Measurements from ENCODE around the gene TPGS2. TPM values are rescaled to one million over a fixed set of nuclear protein-coding genes. Genes with fewer than 3 reads are reported as not detected.

TPGS2 gene
- polyA plus RNA-seq, 1 donor = 39.4 TPM

Other genes with a start within 250 kb of the TPGS2 start
- gene KIAA1328, start 125 bp upstream of the TPGS2 start, polyA plus RNA-seq (ENCODE audit: insufficient read length) = 6.1 TPM

All from hindlimb muscle (tissue), 1 donor.